ENCODE data around the gene ZRANB3. TPM values are rescaled to one million over a fixed set of nuclear protein-coding genes. Genes with fewer than 3 reads are reported as not detected.
A peak's percentile ranks its signal among the peaks of the same experiment; 100 is the strongest.
"Not testable (repeated sequence)": the region's sequence is repeated elsewhere in the genome, so short reads cannot be mapped to it uniquely, and the experiment has no call there.

Gene ZRANB3
- total RNA-seq, 1 experiment from 2014 or later = 13.6 TPM

- no peak for DNase-seq (ENCODE audit: low spot score)
Observed at GRCh38 chr2:135490376-135490775, 40.6 kb downstream of the ZRANB3 start.

GRCh38 chr2:135485441-135485840 is 45.6 kb downstream of the ZRANB3 start:
- DNase-seq (ENCODE audit: low spot score) = peak; percentile 10

DNA sequence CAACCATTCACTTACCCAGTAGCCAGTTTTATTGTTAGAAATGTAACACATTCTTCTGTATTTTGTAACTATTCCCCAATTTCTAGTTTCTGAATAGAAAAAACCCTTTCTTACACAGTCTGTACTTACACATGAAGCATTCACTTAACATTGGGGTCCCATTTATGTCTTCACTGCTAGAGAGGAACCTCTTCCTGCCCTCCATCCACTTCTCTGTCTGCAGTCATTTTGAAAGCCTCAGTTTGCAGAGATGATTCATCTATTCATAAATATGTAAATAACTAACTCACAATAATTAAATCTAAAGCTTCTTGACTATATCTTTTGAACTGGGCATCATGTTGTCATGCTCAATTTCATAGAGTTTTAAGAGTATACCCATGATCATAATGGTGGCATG is 55.9 kb downstream of the ZRANB3 start:
- DNase-seq (ENCODE audit: low spot score) = no peak

- DNase-seq (ENCODE audit: low spot score) = peak; percentile 5
Observed at GRCh38 chr2:135473567-135473966, 57.5 kb downstream of the ZRANB3 start.

DNA sequence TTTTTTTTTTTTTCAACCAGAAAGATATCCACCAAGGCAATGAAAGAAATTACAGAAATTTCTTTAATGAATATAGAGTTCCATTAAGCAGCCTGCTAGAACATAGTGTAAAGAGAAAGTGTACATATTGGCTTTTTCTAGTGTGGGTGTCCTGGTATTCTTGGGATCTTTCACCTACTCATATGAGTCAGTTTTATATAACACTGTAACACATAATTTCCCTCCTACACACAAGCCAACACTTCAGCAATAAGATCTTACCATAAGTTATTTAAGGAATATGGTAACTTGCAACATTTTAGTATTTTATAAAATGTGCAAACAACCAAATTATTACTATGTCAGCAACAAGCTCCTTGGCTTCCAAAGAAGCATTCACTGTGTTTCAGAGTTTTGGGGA is 59.9 kb downstream of the ZRANB3 start:
- DNase-seq (ENCODE audit: low spot score) = no peak

- DNase-seq (ENCODE audit: low spot score) = no peak
Observed at GRCh38 chr2:135457279-135457678, 73.7 kb downstream of the ZRANB3 start.

DNA sequence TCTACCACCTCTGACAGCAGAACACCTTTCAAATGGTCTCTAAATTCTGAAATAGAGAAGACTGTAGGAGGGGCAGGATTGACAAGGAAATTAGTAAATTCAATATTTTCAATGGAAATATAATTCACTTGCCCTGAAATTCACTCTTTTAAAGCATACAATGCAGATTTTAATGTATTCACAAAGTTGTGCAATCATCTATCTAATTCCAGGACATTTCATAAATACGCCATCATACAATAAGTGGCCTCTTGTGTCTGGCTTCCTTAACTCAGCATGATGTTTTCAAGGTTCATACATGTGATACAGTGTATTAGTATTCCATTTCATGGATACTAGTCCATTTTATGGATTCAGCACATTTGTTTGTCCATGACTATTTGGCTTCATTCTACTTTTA is 74.2 kb downstream of the ZRANB3 start:
- DNase-seq (ENCODE audit: low spot score) = no peak

DNA sequence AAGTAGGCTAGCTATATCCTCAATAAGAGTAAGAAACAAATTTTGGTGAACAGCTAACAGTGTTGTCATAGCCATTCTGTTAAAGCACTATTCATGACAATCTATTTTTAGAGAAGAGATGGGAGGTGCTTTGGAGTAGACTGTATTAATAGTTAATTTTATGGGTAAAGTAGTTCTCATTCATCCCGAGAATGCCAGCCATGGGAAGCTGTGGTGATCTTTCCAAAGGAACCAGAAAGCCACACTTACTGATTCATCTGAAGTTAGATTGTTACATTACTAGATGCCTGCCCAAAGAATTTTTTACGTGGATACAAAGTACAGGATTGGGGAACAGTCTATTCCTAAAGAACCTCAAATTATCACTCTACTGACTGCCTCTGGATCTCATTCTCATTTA is 74.6 kb downstream of the ZRANB3 start:
- DNase-seq (ENCODE audit: low spot score) = no peak

- no peak for DNase-seq (ENCODE audit: low spot score)
Observed at GRCh38 chr2:135454608-135455007, 76.4 kb downstream of the ZRANB3 start.

DNA sequence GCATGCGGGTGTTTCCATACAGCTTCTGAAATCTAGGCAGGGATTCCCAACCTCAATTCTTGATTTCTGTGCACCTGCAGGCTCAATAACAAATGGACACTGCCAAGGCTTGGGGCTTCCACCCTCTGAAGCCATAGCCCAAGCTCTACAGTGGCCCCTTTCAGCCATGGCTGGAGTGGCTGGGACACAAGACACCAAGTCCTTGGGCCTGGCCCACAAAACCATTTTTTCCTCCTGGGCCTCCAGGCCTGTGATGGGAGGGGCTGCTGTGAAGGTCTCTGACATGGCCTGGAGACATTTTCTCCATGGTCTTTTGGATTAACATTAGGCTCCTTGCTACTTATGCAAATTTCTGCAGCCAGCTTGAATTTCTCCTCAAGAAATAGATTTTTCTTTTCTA is 78.0 kb downstream of the ZRANB3 start:
- not testable (repeated sequence) for DNase-seq (ENCODE audit: low spot score)

DNA sequence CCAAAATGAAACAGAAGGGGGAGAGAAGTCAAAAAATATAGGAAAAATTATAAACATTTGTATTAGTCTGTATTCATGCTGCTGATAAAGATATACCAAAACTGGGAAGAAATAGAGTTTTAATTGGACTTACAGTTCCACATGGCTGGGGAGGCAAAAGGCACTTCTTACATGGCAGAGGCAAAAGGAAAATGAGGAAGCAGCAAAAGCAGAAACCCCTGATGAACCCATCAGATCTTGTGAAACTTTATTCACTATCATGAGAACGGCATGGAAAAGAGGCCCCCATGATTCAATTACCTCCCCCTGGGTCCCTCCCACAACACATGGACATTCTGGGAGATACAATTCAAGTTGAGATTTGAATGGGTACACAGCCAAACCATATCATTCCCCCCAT is 79.1 kb downstream of the ZRANB3 start:
- no peak for DNase-seq (ENCODE audit: low spot score)

DNA sequence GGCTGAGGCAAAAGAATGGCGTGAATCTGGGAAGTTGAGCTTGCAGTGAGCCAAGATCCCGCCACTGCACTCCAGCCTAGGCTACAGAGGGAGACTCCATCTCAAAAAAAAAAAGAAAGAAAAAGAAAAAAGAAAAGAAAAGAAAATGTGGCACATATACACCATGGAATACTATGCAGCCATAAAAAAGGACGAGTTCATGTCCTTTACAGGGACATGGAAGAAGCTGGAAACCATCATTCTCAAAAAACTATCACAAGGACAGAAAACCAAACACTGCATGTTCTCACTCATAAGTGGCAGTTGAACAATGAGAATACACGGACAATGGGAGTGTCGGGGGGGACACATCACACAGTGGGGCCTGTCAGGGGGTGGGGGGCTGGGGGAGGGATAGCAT is 88.0 kb downstream of the ZRANB3 start:
- DNase-seq (ENCODE audit: low spot score) = not testable (repeated sequence)

- DNase-seq (ENCODE audit: low spot score) = not testable (repeated sequence)
Observed at GRCh38 chr2:135435155-135435554, 95.9 kb downstream of the ZRANB3 start.

- DNase-seq (ENCODE audit: low spot score) = no peak
Observed at GRCh38 chr2:135424849-135425248, 106.2 kb downstream of the ZRANB3 start.

- DNase-seq (ENCODE audit: low spot score) = no peak
Observed at GRCh38 chr2:135422898-135423297, 108.1 kb downstream of the ZRANB3 start.

GRCh38 chr2:135411646-135412045 is 119.4 kb downstream of the ZRANB3 start:
- DNase-seq (ENCODE audit: low spot score) = no peak

DNA sequence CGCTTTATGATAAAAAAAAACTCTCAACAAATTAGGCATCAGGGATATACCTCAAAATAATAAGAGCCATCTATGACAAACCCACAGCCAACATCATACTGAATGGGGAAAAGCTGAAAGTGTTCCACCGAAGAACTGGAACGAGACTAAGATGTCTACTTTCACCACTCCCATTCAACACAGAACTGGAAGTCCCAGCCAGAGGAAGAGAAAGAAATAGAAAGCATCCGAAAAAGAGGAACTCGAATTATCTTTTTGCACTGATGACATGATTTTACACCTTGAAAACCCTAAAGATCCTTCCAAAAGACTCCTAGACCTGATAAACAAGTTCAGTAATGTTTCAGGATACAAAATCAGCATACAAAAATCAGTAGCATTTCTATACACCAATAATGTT is 121.6 kb downstream of the ZRANB3 start:
- no peak for DNase-seq (ENCODE audit: low spot score)

- DNase-seq (ENCODE audit: low spot score) = not testable (repeated sequence)
Observed at GRCh38 chr2:135396259-135396658, 134.8 kb downstream of the ZRANB3 start.

DNA sequence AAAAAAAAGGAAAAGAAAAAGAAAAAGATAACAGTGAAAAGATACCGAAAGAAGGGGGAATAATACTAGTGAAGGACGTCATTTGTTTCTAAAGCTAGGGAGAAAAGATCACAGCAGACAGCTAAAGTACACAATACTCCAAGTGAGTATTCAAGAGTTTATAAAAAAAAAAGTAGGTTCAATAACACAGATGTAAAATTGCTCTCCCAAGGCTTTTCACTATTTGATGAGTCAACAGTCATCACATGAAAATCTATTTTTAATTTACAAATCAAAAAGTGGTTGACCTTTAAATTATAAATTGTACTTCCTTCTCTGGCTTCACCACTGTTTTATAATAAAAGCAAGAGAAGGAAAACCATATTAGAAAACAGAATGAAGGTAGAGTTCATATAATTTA is 144.0 kb downstream of the ZRANB3 start:
- DNase-seq (ENCODE audit: low spot score) = no peak

- no peak for DNase-seq (ENCODE audit: low spot score)
Observed at GRCh38 chr2:135378591-135378990, 152.4 kb downstream of the ZRANB3 start.

DNA sequence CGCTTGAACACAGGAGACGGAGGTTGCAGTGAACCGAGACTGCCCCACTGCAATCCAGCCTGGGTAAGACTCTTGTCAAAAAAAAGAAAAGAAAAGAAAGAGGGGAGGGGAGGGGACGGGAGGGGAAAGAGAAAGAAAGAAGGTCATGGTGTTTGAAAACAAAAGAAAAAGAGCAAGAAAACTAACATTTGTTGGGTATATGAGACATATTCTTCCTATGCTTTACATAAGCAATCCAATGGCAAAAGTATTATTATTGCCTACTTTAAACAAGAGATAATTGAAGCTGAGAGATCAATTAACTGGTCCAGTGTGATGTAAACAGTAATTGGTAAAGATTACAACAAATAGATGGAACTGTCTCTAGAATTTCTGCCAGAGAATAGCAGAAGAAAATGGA is 157.3 kb downstream of the ZRANB3 start:
- DNase-seq (ENCODE audit: low spot score) = no peak

DNA sequence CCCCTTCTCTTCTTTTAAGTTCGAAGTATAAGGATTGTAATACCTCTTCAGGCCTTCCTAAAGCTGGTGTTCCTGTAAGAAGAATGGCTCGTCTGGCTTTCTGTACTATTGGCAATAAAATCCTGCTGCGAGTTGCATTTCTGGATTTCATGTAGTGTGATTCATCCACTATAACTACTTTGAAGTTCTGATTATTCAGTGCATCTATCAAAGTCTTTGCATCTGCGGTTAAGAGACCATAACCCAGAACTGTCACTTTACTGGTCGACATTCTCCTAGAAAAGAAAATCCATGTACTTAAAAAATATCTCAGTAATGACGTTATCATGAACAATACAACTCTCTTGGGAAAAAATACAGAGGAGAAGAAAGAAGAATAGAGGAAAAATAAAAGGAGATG is 181.1 kb downstream of the ZRANB3 start:
- DNase-seq (ENCODE audit: low spot score) = no peak

DNA sequence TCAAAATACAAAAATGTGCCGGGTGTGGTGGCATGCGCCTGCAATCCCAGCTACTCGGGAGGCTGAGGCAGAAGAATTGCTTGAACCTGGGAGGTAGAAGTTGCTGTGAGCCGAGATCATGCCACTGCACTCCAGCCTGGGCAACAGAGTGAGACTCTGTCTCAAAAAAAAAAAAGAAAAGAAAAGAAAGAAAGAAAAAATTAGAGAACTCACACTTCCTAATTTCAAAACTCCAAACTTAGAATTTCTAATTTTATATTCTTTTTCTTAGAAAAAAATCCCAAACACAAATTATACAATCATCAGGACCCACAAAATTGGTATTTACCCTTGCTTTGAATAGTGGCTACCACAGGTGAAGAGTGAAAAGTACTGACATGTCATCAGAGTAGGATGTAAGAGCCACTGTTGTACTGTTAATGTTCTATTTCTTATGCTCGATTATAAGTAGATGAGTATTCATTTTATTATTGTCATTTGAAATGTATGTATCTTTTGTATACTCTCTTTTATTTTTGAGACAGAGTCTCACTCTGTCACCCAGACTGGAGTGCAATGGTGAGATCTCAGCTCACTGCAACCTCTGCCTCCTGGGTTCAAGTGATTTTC is 182.8 kb downstream of the ZRANB3 start:
- not testable (repeated sequence) for DNase-seq (ENCODE audit: low spot score)

DNA sequence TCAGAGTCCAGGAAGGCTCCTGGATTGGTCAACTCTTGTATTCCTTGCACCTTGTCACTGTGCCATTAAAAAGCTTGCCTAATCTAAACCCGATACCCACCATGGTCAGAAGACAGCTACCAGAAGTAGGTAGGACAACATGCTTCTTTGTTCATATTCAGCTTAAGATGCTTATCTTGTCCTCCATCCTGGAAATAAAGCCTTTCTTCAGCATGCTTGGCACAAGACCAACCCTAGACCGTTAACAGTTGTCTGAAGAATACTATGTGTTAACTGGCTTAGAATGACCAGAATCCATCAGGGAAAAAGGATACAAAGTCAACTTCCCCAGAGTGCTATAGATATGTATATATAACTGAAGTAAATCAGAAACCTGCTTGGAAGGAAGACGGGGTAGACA is 193.9 kb downstream of the ZRANB3 start:
- no peak for DNase-seq (ENCODE audit: low spot score)

Data from H4 (cell line).